Fibroblast of skin of right quadriceps (primary cell): ENCODE results near the gene DAB1.

Source experiments
- DNase-seq: peaks from one replicate; pipeline ENCODE4 v3.0.0-alpha.2; 2013

The DAB1 gene

GRCh38 chr1:57210881-57211280 is 213.0 kb downstream of the DAB1 start:
- no peak for DNase-seq

GRCh38 chr1:57209495-57209894 is 214.4 kb downstream of the DAB1 start:
- no peak for DNase-seq

GRCh38 chr1:57208741-57209302 is 215.0 kb downstream of the DAB1 start:
- DNase-seq, result no peak

- peak; percentile 29 for DNase-seq
Measured at GRCh38 chr1:57206038-57206437, 217.8 kb downstream of the DAB1 start.

GRCh38 chr1:57204942-57205787 is 218.7 kb downstream of the DAB1 start:
- peak; percentile 16 for DNase-seq

GRCh38 chr1:57204091-57204490 is 219.8 kb downstream of the DAB1 start:
- DNase-seq, result no peak

GRCh38 chr1:57202241-57202640 is 221.6 kb downstream of the DAB1 start:
- no peak for DNase-seq

GRCh38 chr1:57198912-57199311 is 224.9 kb downstream of the DAB1 start:
- DNase-seq, result no peak

- no peak for DNase-seq
Measured at GRCh38 chr1:57195436-57195941, 228.4 kb downstream of the DAB1 start.

- DNase-seq, result peak; percentile 9
Measured at GRCh38 chr1:57192222-57192621, 231.6 kb downstream of the DAB1 start.

- no peak for DNase-seq
Measured at GRCh38 chr1:57190898-57191297, 233.0 kb downstream of the DAB1 start.

GRCh38 chr1:57188168-57188567 is 235.7 kb downstream of the DAB1 start:
- DNase-seq, result peak; percentile 33

- DNase-seq, result no peak
Measured at GRCh38 chr1:57186455-57186854, 237.4 kb downstream of the DAB1 start.

GRCh38 chr1:57179001-57179400 is 244.9 kb downstream of the DAB1 start:
- DNase-seq, result no peak

- no peak for DNase-seq
Measured at GRCh38 chr1:57175506-57175905, 248.4 kb downstream of the DAB1 start.

- no peak for DNase-seq
Measured at GRCh38 chr1:57172040-57172439, 251.8 kb downstream of the DAB1 start.

- DNase-seq, result no peak
Measured at GRCh38 chr1:57167997-57168396, 255.9 kb downstream of the DAB1 start.

GRCh38 chr1:57165546-57165945 is 258.3 kb downstream of the DAB1 start:
- DNase-seq, result peak; percentile 51

GRCh38 chr1:57164584-57164983 is 259.3 kb downstream of the DAB1 start:
- DNase-seq, result peak; percentile 6

GRCh38 chr1:57163789-57164188 is 260.1 kb downstream of the DAB1 start:
- DNase-seq, result no peak

GRCh38 chr1:57163325-57163724 is 260.5 kb downstream of the DAB1 start:
- DNase-seq, result no peak

- DNase-seq, result no peak
Measured at GRCh38 chr1:57162607-57163261, 261.1 kb downstream of the DAB1 start.

GRCh38 chr1:57160594-57160993 is 263.3 kb downstream of the DAB1 start:
- DNase-seq, result no peak

- DNase-seq, result peak; percentile 56
Measured at GRCh38 chr1:57158604-57158998, 265.3 kb downstream of the DAB1 start.
